Mesenchymal stem cell (in vitro differentiated cells and primary cell): ENCODE data around the gene COL6A1.
A peak's percentile ranks its signal among the peaks of the same experiment; 100 is the strongest.

Experiments
- DNase-seq: peaks from one replicate; pipeline ENCODE4 v3.0.0-alpha.2; 2013
- H2AFZ ChIP-seq: one replicate; pipeline ENCODE4 v1.6.1; 2013; ENCODE audit warnings: low read depth, mild to moderate bottlenecking, control low read depth, inconsistent platforms, low read length, moderate library complexity
- H2AK5ac ChIP-seq: 2 replicates; pipeline ENCODE4 v1.6.1; 2013; ENCODE audit warnings: low read length, moderate library complexity, mild to moderate bottlenecking, inconsistent platforms; ENCODE audit not compliant: severe bottlenecking
- H2BK120ac ChIP-seq: one replicate; pipeline ENCODE4 v1.6.1; 2013; ENCODE audit warnings: low read depth, mild to moderate bottlenecking, inconsistent platforms, low read length, moderate library complexity
- H2BK12ac ChIP-seq, 2 experiments: one replicate each; pipeline ENCODE4 v1.6.1; 2013; ENCODE audit warnings: inconsistent platforms in 2 of 2, low read length in 2 of 2, mild to moderate bottlenecking in 2 of 2, moderate library complexity in 2 of 2, control low read depth in 1 of 2
- H2BK15ac ChIP-seq: one replicate; pipeline ENCODE4 v1.6.1; 2013; ENCODE audit warnings: mild to moderate bottlenecking, low read depth, inconsistent platforms; ENCODE audit not compliant: poor library complexity, severe bottlenecking
- H2BK5ac ChIP-seq: 2 replicates; pipeline ENCODE4 v1.6.1; 2013; ENCODE audit warnings: low read depth, mild to moderate bottlenecking, low read length, control low read depth, inconsistent platforms; ENCODE audit not compliant: poor library complexity, severe bottlenecking
- H3K14ac ChIP-seq, 2 experiments: one replicate each; pipeline ENCODE4 v1.6.1; 2013; ENCODE audit warnings: inconsistent platforms in 2 of 2, low read length in 2 of 2, control low read depth in 1 of 2, mild to moderate bottlenecking in 1 of 2, moderate library complexity in 1 of 2
- H3K18ac ChIP-seq, 2 experiments: one replicate each; pipeline ENCODE4 v1.6.1; 2013; ENCODE audit warnings: inconsistent platforms in 2 of 2, low read length in 2 of 2, control low read depth in 1 of 2, low read depth in 1 of 2, mild to moderate bottlenecking in 1 of 2
- H3K23ac ChIP-seq, 2 experiments: one replicate each; pipeline ENCODE4 v1.6.1; 2013; ENCODE audit warnings: inconsistent platforms in 2 of 2, low read length in 2 of 2, mild to moderate bottlenecking in 2 of 2, moderate library complexity in 2 of 2, control low read depth in 1 of 2
- H3K27ac ChIP-seq: 2 replicates; pipeline ENCODE4 v1.5.1; 2013; ENCODE audit warnings: mild to moderate bottlenecking, moderate library complexity, low read length, control low read depth, inconsistent platforms; ENCODE audit not compliant: poor library complexity, severe bottlenecking
- H3K27me3 ChIP-seq, 2 experiments: 2 replicates each; pipeline versions ENCODE4 v1.6.1 to v1.7.0; 2013; ENCODE audit warnings: low read length in 2 of 2, mild to moderate bottlenecking in 2 of 2, moderate library complexity in 2 of 2, control low read depth in 1 of 2, inconsistent platforms in 1 of 2; ENCODE audit not compliant: control insufficient read depth in 1 of 2, insufficient read depth in 1 of 2
- H3K36me3 ChIP-seq, 2 experiments: 2 replicates each; pipeline versions ENCODE4 v1.6.1 to v1.7.0; 2013; ENCODE audit warnings: low read length in 2 of 2, control low read depth in 1 of 2, inconsistent platforms in 1 of 2, low read depth in 1 of 2, mild to moderate bottlenecking in 1 of 2; ENCODE audit not compliant: insufficient read depth in 2 of 2, control insufficient read depth in 1 of 2
- H3K4ac ChIP-seq, 2 experiments: one replicate each; pipeline ENCODE4 v1.6.1; 2013; ENCODE audit warnings: inconsistent platforms in 2 of 2, low read length in 2 of 2, mild to moderate bottlenecking in 2 of 2, moderate library complexity in 2 of 2, control low read depth in 1 of 2, low read depth in 1 of 2
- H3K4me1 ChIP-seq: 2 replicates; pipeline ENCODE4 v1.6.1; 2013; ENCODE audit warnings: low read depth, low read length, control low read depth; ENCODE audit not compliant: control insufficient read depth, insufficient read depth
- H3K4me2 ChIP-seq: 2 replicates; pipeline ENCODE4 v1.6.1; 2013; ENCODE audit warnings: low read length, mild to moderate bottlenecking, inconsistent platforms; ENCODE audit not compliant: poor library complexity, severe bottlenecking
- H3K4me3 ChIP-seq, 2 experiments: 2 replicates each; pipeline versions ENCODE4 v1.5.1 to v1.7.0; 2013; ENCODE audit warnings: low read length in 2 of 2, mild to moderate bottlenecking in 2 of 2, control low read depth in 1 of 2, low read depth in 1 of 2; ENCODE audit not compliant: insufficient read depth in 1 of 2
- H3K79me1 ChIP-seq: replicated peaks from 2 replicates; pipeline ENCODE4 v1.6.1; 2013; ENCODE audit warnings: mild to moderate bottlenecking, control low read depth, low read length, inconsistent platforms; ENCODE audit not compliant: poor library complexity, severe bottlenecking
- H3K9ac ChIP-seq: 2 replicates; pipeline ENCODE4 v1.7.0; 2013; ENCODE audit warnings: mild to moderate bottlenecking, low read length, moderate library complexity
- H3K9me3 ChIP-seq: 2 replicates; pipeline ENCODE4 v1.7.0; 2013; ENCODE audit warnings: mild to moderate bottlenecking, low read length; ENCODE audit not compliant: control insufficient read depth
- H4K8ac ChIP-seq: one replicate; pipeline ENCODE4 v1.6.1; 2013; ENCODE audit warnings: inconsistent platforms, mild to moderate bottlenecking, low read length, moderate library complexity
- H4K91ac ChIP-seq: one replicate; pipeline ENCODE4 v1.6.1; 2013; ENCODE audit warnings: mild to moderate bottlenecking, low read length, inconsistent platforms
- WGBS: methylation state at CpG from one replicate; pipeline ENCODE4 v1.1.7; 2013; ENCODE audit warnings: mixed read lengths; 5-methylcytosine and 5-hydroxymethylcytosine counted together

Gene COL6A1

GRCh38 chr21:46014828-46015227 lies 33.3 kb downstream of the COL6A1 start:
- no peaks in the 10 kb centered on the region for H3K79me1 ChIP-seq
- no peak overlapping the region for H3K14ac ChIP-seq
- H2AK5ac ChIP-seq = no peak overlapping the region
- no peak for DNase-seq
- WGBS = 78% methylated on average over 2 of the region's 2 CpGs
- no peak overlapping the region for H3K23ac ChIP-seq
- no peaks in the 10 kb centered on the region for H3K36me3 ChIP-seq
- H4K91ac ChIP-seq = no peak overlapping the region
- no peak overlapping the region for H2BK5ac ChIP-seq
- H3K4me1 ChIP-seq = peaks cover 6% of the 10 kb centered on the region
- H3K4ac ChIP-seq = no peak overlapping the region
- no peak overlapping the region for H3K27ac ChIP-seq
- no peak overlapping the region for H2BK120ac ChIP-seq
- H3K9me3 ChIP-seq = no peaks in the 10 kb centered on the region
- H3K27me3 ChIP-seq = no peaks in the 10 kb centered on the region
- H3K4me3 ChIP-seq = no peak overlapping the region
- H3K9ac ChIP-seq = no peak overlapping the region
- no peak overlapping the region for H2AFZ ChIP-seq
- no peak overlapping the region for H2BK12ac ChIP-seq
- no peak overlapping the region for H2BK15ac ChIP-seq
- no peak overlapping the region for H3K4me2 ChIP-seq
- no peak overlapping the region for H3K18ac ChIP-seq
- H4K8ac ChIP-seq = no peak overlapping the region

- no peak overlapping the region for H4K91ac ChIP-seq
- peak overlapping the region; percentile 1 for H4K8ac ChIP-seq
- no peak for DNase-seq
- H3K4me3 ChIP-seq = no peak overlapping the region
- H3K9ac ChIP-seq = no peak overlapping the region
- no peaks in the 10 kb centered on the region for H3K36me3 ChIP-seq
- H3K4me1 ChIP-seq = peaks cover 4% of the 10 kb centered on the region
- H3K14ac ChIP-seq = no peak overlapping the region
- H2BK15ac ChIP-seq = no peak overlapping the region
- no peak overlapping the region for H2BK120ac ChIP-seq
- H3K27ac ChIP-seq = no peak overlapping the region
- no peak overlapping the region for H2AK5ac ChIP-seq
- no peaks in the 10 kb centered on the region for H3K9me3 ChIP-seq
- no peaks in the 10 kb centered on the region for H3K27me3 ChIP-seq
- H3K79me1 ChIP-seq = no peaks in the 10 kb centered on the region
- peak overlapping the region in 1 of 2 experiments; percentile 20 for H2BK12ac ChIP-seq
- peak overlapping the region in 1 of 2 experiments; percentile 35 for H3K18ac ChIP-seq
- H3K4me2 ChIP-seq = no peak overlapping the region
- no peak overlapping the region for H3K23ac ChIP-seq
- H2BK5ac ChIP-seq = no peak overlapping the region
- H3K4ac ChIP-seq = no peak overlapping the region
- H2AFZ ChIP-seq = no peak overlapping the region
Measured at GRCh38 chr21:46017148-46017547, 35.6 kb downstream of the COL6A1 start.

- no peak overlapping the region for H3K9ac ChIP-seq
- H3K79me1 ChIP-seq = no peaks in the 10 kb centered on the region
- H3K4ac ChIP-seq = no peak overlapping the region
- no peaks in the 10 kb centered on the region for H3K27me3 ChIP-seq
- no peak overlapping the region for H3K4me3 ChIP-seq
- no peak overlapping the region for H3K23ac ChIP-seq
- no peak overlapping the region for H3K27ac ChIP-seq
- H3K36me3 ChIP-seq = no peaks in the 10 kb centered on the region
- peaks cover 4% of the 10 kb centered on the region for H3K4me1 ChIP-seq
- H2AFZ ChIP-seq = no peak overlapping the region
- no peak overlapping the region for H2AK5ac ChIP-seq
- H3K9me3 ChIP-seq = no peaks in the 10 kb centered on the region
- H2BK15ac ChIP-seq = no peak overlapping the region
- H2BK5ac ChIP-seq = no peak overlapping the region
- H4K91ac ChIP-seq = no peak overlapping the region
- H3K18ac ChIP-seq = no peak overlapping the region
- no peak overlapping the region for H3K14ac ChIP-seq
- no peak overlapping the region for H3K4me2 ChIP-seq
- DNase-seq = no peak
- H4K8ac ChIP-seq = no peak overlapping the region
- WGBS = 98% methylated on average over 3 of the region's 4 CpGs
- no peak overlapping the region for H2BK120ac ChIP-seq
- H2BK12ac ChIP-seq = no peak overlapping the region
Measured at GRCh38 chr21:46017695-46018094, 36.1 kb downstream of the COL6A1 start.

- Histone ChIP-seq H2BK5ac (no peak overlapping the region), H3K4ac (no peak overlapping the region), H3K36me3 (no peaks in the 10 kb centered on the region), H3K18ac (no peak overlapping the region), H3K4me2 (no peak overlapping the region), H2BK120ac (no peak overlapping the region), H3K4me3 (no peak overlapping the region), H4K8ac (no peak overlapping the region), H3K9ac (no peak overlapping the region), H3K4me1 (peaks cover 4% of the 10 kb centered on the region), H3K14ac (no peak overlapping the region), H2BK15ac (no peak overlapping the region), H3K9me3 (no peaks in the 10 kb centered on the region), H3K23ac (no peak overlapping the region), H2AK5ac (no peak overlapping the region), H2BK12ac (peak overlapping the region in 1 of 2 experiments; percentile 39), H3K27ac (no peak overlapping the region), H2AFZ (no peak overlapping the region), H4K91ac (no peak overlapping the region), H3K79me1 (no peaks in the 10 kb centered on the region), H3K27me3 (no peaks in the 10 kb centered on the region)
- WGBS = 52% methylated on average over 2 of the region's 3 CpGs
- no peak for DNase-seq
Measured at GRCh38 chr21:46018615-46019014, 37.0 kb downstream of the COL6A1 start.
